ENCODE results near the gene ADIPOR2.

Gene ADIPOR2

DNA sequence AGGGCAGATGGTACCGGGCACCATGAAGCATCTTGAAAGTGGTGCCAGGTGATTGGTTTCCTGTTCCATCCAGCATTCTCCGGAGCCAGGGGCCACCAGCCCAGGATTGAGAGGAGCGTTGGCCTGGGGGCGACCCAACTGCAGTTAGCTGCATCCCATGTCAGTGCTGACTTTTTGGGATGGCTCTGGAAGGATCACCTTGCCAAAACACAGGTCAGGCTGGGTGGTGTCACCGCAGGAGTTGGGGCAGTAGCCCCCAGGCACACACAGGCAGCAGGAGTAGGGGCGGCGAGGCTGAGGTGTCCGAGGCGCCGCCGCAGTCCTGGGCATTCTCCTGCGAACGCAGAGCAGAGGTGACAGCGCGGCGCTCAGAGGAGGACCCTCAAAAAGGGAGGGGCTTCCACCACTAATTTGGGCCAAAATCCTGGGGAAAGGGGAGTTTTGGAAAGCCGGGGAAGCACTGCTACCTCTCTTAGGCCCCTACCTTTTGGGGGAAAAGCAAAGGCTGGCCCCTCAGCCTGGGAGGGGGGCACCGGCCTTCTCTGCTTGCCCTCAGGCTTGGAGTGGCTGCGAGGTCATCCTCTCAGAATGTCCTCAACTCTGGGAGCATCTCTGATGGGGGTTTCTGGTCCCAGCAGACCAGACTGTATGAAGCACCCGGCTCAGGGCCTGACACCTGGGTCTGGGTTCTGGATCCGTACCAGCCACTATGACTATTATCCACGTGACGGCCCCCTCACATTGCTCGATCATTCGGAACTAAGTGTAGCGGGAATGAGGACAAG lies 102.7 kb downstream of the ADIPOR2 start:
- Histone ChIP-seq H3K36me3 (no peaks in the 10 kb centered on the region), H3K4me1 (ENCODE audit: control insufficient read depth in 1 of 2, insufficient read depth in 1 of 2, low read depth in 1 of 2, low read length in 1 of 2) (peaks cover 39 to 50% of the 10 kb centered on the region in 2 experiments), H3K27ac (no peak overlapping the region), H3K9me3 (no peaks in the 10 kb centered on the region), H3K27me3 (no peaks in the 10 kb centered on the region), H3K4me3 (ENCODE audit: low read depth in 1 of 2, low read length in 1 of 2) (no peak overlapping the region)
- TF ChIP-seq, protein P1, sequence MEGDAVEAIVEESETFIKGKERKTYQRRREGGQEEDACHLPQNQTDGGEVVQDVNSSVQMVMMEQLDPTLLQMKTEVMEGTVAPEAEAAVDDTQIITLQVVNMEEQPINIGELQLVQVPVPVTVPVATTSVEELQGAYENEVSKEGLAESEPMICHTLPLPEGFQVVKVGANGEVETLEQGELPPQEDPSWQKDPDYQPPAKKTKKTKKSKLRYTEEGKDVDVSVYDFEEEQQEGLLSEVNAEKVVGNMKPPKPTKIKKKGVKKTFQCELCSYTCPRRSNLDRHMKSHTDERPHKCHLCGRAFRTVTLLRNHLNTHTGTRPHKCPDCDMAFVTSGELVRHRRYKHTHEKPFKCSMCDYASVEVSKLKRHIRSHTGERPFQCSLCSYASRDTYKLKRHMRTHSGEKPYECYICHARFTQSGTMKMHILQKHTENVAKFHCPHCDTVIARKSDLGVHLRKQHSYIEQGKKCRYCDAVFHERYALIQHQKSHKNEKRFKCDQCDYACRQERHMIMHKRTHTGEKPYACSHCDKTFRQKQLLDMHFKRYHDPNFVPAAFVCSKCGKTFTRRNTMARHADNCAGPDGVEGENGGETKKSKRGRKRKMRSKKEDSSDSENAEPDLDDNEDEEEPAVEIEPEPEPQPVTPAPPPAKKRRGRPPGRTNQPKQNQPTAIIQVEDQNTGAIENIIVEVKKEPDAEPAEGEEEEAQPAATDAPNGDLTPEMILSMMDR (IDR thresholded peaks at IDR 0.05): no peak

GRCh38 chr12:1794440-1795090 lies 103.7 kb downstream of the ADIPOR2 start:
- H3K27ac ChIP-seq: no peak overlapping the region
- no peaks in the 10 kb centered on the region for H3K9me3 ChIP-seq
- peaks cover 35 to 45% of the 10 kb centered on the region in 2 experiments for H3K4me1 ChIP-seq (ENCODE audit: control insufficient read depth in 1 of 2, insufficient read depth in 1 of 2, low read depth in 1 of 2, low read length in 1 of 2)
- H3K36me3 ChIP-seq: no peaks in the 10 kb centered on the region
- TF ChIP-seq, protein P1 (IDR thresholded peaks at IDR 0.05): no peak
- no peaks in the 10 kb centered on the region for H3K27me3 ChIP-seq
- H3K4me3 ChIP-seq (ENCODE audit: low read depth in 1 of 2, low read length in 1 of 2): no peak overlapping the region

DNA sequence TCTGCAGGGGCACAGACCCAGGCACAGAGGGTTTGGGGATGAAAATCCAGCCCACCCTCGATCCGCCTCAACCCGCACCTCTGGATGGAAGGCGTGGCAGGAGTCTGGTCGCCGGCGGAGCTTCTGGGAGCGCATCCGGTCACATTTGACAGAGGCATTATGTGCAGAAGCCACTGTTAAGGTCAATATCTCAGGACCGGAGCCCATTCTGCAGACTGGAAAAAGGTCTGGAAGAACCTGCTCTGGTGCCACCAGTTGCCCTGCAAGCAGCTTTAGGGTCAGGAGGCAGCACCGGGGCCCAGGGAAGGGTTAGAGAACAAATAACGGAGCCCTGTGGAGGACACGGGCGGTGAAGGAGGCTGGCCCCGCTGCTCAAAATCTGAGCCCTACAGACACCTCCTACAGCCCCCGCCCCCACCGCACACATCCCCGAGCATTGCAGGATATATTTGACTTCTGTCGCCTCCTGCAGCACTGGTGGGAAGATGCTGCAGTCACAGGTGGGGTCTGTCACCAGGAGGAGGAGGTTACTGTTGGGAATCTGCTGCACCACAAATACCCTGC lies 104.4 kb downstream of the ADIPOR2 start:
- Histone ChIP-seq H3K27ac (no peak overlapping the region), H3K4me3 (ENCODE audit: low read depth in 1 of 2, low read length in 1 of 2) (no peak overlapping the region), H3K27me3 (no peaks in the 10 kb centered on the region), H3K36me3 (no peaks in the 10 kb centered on the region), H3K9me3 (no peaks in the 10 kb centered on the region), H3K4me1 (ENCODE audit: control insufficient read depth in 1 of 2, insufficient read depth in 1 of 2, low read depth in 1 of 2, low read length in 1 of 2) (peaks cover 34 to 45% of the 10 kb centered on the region in 2 experiments)
- TF ChIP-seq, protein P1 (IDR thresholded peaks at IDR 0.05): no peak

- Histone ChIP-seq H3K27ac (peak overlapping the region; percentile 93), H3K9me3 (no peaks in the 10 kb centered on the region), H3K4me1 (ENCODE audit: control insufficient read depth in 1 of 2, insufficient read depth in 1 of 2, low read depth in 1 of 2, low read length in 1 of 2) (peaks cover 28 to 40% of the 10 kb centered on the region in 2 experiments), H3K27me3 (no peaks in the 10 kb centered on the region), H3K4me3 (ENCODE audit: low read depth in 1 of 2, low read length in 1 of 2) (peak overlapping the region; percentile 87 to 97), H3K36me3 (no peaks in the 10 kb centered on the region)
- TF ChIP-seq, protein P1 (IDR thresholded peaks at IDR 0.05): peak; percentile 99
Observed at GRCh38 chr12:1795785-1796514, 105.1 kb downstream of the ADIPOR2 start.

DNA sequence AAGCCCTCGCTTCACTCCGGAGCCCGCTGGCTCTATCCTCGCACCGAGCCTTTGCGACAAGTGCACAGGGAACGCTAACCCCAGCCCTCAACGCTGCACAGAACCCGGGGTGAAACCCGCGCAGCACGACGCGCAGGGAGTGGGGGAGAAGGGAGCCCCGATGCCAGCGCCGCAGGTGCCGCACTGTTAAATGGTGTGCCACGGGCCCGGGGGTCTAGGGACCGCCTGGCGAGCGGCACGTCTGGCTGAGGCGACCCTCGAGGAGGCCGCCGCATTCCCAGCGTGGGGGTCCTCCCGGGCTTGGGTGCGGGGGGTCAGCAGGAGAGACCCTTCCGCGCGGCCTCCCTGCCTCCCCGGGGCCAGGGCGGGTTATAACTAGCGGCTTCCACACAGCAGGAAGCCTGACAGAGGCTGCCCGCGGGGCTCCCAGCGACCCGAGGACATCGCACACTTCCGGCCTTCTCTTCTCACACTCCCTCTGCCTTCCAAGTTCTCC lies 105.7 kb downstream of the ADIPOR2 start:
- Histone ChIP-seq H3K4me1 (ENCODE audit: control insufficient read depth in 1 of 2, insufficient read depth in 1 of 2, low read depth in 1 of 2, low read length in 1 of 2) (peaks cover 22 to 37% of the 10 kb centered on the region in 2 experiments), H3K9me3 (no peaks in the 10 kb centered on the region), H3K36me3 (no peaks in the 10 kb centered on the region), H3K27me3 (no peaks in the 10 kb centered on the region), H3K27ac (peak overlapping the region; percentile 93), H3K4me3 (ENCODE audit: low read depth in 1 of 2, low read length in 1 of 2) (peak overlapping the region; percentile 87 to 97)
- TF ChIP-seq, protein P1 (IDR thresholded peaks at IDR 0.05): no peak

Data from neutrophil (primary cell).